GM21528 (cell line): ENCODE data around the gene MIPEP.

Experiments used
- ATAC-seq: cut with Tn5 transposase; IDR thresholded peaks from one replicate; pipeline ENCODE4 v1.9.1; 2021; ENCODE audit warnings: mild to moderate bottlenecking, moderate library complexity; ENCODE audit not compliant: unreplicated experiment, low FRiP score

Gene MIPEP

DNA sequence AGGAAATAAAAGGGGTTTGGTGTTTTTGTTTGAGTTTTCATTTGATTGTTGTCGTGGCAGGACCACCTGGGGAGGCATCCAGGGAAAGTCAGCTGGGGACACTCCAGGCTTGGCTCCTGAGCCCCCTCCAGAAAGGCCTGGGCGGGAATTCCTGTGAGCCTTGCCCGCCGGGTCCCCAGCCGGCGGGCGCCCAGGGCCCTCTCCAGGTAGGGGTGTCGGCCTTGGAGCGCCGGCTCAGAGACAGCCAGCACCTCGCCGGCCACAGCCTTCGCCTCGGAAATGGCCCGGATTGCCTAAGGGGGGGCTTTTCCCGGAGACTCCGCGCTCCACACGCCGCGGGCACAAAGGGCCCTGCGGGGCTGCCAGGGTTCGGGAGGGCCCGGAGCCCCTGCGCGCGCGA is 194.0 kb downstream of the MIPEP start:
- ATAC-seq: no peak

DNA sequence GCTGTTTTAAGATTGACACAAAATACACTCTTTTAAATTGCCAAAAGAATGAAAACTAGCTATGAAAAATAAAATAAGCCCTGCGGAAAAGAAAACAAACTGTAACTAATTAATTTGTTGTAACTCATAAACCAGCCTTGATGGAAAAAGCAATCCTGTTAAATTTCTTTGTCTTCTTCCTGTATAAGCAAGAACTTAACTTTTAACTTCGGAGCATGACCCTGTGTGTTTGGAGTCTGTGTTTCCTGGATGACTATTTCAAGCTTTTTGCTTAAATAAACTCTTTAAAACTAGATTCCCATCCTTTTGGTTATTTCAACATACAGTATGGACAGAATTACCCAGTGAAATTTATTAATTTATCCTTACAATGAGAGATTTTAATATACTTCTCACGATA is 196.4 kb downstream of the MIPEP start:
- no peak for ATAC-seq

- ATAC-seq: no peak
These were observed 198.5 kb downstream of the MIPEP start for GRCh38 chr13:23690668-23691067.

GRCh38 chr13:23688336-23688735 is 200.9 kb downstream of the MIPEP start:
- no peak for ATAC-seq

DNA sequence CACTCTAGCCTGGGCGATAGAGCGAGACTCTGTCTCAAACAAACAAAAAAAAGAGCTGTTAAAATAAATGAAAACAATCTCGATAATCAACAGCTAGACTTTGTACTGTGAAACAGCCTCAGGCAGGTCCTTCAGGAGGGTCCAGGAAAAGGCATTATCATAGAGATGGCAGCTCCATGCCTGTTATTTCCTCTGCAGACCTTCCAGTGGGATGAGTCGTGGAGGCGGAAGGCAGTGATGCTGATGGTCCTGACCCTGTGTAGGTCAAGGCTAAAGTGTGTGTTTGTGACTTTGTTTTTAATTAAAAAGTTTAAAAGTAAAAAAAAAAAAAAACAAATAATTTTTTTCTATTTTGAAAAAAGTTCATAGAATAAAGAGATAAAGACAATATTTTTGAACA is 201.6 kb downstream of the MIPEP start:
- no peak for ATAC-seq

DNA sequence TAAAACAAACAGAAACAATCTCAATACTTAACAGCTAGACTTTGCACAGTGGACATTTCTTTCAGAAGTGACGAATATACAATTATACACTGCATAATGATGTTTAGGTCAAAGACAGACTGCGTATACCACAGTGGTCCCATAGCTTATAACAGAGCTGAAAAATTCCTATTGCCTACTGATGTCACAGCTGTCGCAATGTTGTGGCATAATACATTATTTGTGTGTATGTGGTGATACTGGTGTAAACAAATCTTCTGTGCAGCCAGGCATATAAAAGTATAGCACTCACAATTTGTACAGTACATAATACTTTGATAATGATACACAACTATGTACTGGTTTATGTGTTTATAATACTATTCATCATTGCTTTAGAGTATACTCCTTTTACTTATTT is 202.3 kb downstream of the MIPEP start:
- ATAC-seq: no peak

- ATAC-seq: no peak
These were observed 203.8 kb downstream of the MIPEP start for GRCh38 chr13:23685416-23685815.

DNA sequence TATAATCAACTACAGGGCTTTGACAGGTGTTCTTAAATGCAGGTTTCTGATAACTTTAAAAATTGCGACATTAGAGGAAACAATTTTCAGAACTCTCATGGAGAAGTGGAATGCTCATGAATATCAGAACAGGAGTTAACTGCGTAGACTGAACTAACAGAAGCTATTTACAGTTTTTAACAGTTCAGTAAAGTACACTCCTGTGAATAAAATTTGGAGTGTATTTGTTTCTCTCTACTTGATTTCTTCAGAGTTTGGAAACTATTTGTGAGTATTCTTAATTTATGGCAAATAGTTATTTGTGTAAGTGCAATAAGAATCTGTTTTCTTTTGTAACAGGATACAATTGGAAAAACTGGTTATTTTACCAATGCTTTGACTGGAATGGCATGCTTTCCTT is 204.6 kb downstream of the MIPEP start:
- ATAC-seq: no peak

GRCh38 chr13:23683084-23683483 is 206.1 kb downstream of the MIPEP start:
- ATAC-seq: no peak

DNA sequence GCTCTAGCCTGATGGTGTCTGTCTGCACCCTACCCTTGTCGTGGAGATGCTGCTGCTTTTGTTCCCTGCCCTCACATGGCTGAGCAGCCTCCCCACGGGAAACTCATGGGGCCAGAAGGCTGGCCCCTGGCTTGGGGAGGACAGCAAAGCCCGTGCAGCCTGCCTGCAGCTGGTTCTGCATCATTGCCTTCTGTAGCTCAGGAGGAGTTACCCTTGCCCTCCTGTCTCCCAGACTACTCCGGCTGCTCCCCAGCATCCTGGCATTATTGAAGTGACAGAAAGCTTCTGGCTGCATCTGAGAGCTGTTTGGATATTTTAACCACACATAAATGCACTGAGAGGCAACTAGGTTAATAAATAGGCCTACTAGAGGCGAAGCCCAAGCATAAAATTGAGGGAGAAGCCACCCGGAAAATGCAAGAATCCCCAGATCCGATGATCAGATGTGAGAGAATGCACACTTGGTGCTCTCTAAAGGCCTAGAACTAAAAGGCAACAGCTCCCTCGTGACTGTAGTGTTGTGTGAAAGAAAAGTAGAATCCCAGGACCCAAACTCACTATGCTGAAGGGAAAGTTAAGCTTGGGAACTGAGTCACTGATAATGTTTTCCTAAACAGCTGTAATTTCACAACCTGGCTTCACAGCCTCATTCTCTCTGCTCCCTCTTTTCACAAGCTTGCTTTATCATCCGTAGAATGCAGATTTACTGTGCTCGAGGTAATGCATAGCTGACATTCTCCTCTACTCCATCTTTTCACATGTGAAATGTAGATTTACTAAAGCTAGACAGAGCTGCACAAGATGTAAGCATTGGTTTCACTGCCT is 208.1 kb downstream of the MIPEP start:
- no peak for ATAC-seq
